ENCODE measurements around the gene OSMR. TPM values are rescaled to one million over a fixed set of nuclear protein-coding genes. Genes with fewer than 3 reads are reported as not detected.
A peak's percentile ranks its signal among the peaks of the same experiment; 100 is the strongest.

The OSMR gene
- total and polyA plus RNA-seq, 2 of the 13 experiments (the other 11 are each of a cell fraction or from before 2014, with no cell fraction given), result 21.3 to 86.5 TPM

DNA sequence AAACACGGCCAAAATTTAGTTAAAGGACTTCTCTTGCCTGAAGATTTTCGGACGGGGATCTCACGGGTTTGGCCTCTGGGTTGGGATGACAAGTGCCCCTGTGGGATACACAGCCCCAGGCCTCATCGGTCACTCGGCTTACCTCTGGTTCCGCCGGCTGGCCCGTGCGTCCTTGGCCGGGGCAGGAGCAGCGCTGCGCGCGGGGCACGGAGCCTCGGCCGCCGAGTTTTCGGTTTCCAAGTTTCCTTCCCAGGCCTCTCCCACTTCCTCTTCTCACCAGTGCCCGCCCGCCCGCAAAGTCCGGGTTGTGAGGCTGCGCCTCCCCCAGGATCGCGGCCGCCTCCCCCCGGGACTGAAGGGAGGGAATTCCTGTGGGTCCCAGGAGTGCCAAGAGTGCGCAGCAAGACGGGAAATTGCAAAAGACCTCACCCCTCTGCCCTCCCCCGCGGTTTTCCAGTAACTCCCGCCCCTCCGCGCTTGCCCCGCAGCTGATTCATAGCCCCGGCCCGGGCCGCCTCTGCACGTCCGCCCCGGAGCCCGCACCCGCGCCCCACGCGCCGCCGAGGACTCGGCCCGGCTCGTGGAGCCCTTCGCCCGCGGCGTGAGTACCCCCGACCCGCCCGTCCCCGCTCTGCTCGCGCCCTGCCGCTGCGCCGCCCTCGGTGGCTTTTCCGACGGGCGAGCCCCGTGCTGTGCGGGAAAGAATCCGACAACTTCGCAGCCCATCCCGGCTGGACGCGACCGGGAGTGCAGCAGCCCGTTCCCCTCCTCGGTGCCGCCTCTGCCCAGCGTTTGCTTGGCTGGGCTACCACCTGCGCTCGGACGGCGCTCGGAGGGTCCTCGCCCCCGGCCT is at the start of gene OSMR (continued):
- TF ChIP-seq, protein P1, sequence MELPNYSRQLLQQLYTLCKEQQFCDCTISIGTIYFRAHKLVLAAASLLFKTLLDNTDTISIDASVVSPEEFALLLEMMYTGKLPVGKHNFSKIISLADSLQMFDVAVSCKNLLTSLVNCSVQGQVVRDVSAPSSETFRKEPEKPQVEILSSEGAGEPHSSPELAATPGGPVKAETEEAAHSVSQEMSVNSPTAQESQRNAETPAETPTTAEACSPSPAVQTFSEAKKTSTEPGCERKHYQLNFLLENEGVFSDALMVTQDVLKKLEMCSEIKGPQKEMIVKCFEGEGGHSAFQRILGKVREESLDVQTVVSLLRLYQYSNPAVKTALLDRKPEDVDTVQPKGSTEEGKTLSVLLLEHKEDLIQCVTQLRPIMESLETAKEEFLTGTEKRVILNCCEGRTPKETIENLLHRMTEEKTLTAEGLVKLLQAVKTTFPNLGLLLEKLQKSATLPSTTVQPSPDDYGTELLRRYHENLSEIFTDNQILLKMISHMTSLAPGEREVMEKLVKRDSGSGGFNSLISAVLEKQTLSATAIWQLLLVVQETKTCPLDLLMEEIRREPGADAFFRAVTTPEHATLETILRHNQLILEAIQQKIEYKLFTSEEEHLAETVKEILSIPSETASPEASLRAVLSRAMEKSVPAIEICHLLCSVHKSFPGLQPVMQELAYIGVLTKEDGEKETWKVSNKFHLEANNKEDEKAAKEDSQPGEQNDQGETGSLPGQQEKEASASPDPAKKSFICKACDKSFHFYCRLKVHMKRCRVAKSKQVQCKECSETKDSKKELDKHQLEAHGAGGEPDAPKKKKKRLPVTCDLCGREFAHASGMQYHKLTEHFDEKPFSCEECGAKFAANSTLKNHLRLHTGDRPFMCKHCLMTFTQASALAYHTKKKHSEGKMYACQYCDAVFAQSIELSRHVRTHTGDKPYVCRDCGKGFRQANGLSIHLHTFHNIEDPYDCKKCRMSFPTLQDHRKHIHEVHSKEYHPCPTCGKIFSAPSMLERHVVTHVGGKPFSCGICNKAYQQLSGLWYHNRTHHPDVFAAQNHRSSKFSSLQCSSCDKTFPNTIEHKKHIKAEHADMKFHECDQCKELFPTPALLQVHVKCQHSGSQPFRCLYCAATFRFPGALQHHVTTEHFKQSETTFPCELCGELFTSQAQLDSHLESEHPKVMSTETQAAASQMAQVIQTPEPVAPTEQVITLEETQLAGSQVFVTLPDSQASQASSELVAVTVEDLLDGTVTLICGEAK (IDR thresholded peaks at IDR 0.05), result no peak
- TF ChIP-seq, protein P1 (CRISPR knock-in tag; IDR thresholded peaks at IDR 0.05), result peak; percentile 62; the same call in 1 of the 2 replicates
- TF ChIP-seq, protein P2, sequence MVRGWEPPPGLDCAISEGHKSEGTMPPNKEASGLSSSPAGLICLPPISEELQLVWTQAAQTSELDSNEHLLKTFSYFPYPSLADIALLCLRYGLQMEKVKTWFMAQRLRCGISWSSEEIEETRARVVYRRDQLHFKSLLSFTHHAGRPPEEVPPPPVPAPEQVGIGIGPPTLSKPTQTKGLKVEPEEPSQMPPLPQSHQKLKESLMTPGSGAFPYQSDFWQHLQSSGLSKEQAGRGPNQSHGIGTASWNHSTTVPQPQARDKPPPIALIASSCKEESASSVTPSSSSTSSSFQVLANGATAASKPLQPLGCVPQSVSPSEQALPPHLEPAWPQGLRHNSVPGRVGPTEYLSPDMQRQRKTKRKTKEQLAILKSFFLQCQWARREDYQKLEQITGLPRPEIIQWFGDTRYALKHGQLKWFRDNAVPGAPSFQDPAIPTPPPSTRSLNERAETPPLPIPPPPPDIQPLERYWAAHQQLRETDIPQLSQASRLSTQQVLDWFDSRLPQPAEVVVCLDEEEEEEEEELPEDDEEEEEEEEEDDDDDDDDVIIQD (CRISPR knock-in tag; IDR thresholded peaks at IDR 0.05; ENCODE audit: low read depth), result peak; percentile 47; the same call in 1 of the 2 replicates
- 0 out of 2 replicates have a peak, but pooled peaks have one; percentile 40 for TF ChIP-seq ZFYVE20 (CRISPR knock-in tag; IDR thresholded peaks at IDR 0.05; ENCODE audit: borderline replicate concordance, low read depth)
- no peak for TF ChIP-seq CHD4 (IDR thresholded peaks at IDR 0.05; ENCODE audit: borderline replicate concordance, low read length)
- TF ChIP-seq, protein P3, sequence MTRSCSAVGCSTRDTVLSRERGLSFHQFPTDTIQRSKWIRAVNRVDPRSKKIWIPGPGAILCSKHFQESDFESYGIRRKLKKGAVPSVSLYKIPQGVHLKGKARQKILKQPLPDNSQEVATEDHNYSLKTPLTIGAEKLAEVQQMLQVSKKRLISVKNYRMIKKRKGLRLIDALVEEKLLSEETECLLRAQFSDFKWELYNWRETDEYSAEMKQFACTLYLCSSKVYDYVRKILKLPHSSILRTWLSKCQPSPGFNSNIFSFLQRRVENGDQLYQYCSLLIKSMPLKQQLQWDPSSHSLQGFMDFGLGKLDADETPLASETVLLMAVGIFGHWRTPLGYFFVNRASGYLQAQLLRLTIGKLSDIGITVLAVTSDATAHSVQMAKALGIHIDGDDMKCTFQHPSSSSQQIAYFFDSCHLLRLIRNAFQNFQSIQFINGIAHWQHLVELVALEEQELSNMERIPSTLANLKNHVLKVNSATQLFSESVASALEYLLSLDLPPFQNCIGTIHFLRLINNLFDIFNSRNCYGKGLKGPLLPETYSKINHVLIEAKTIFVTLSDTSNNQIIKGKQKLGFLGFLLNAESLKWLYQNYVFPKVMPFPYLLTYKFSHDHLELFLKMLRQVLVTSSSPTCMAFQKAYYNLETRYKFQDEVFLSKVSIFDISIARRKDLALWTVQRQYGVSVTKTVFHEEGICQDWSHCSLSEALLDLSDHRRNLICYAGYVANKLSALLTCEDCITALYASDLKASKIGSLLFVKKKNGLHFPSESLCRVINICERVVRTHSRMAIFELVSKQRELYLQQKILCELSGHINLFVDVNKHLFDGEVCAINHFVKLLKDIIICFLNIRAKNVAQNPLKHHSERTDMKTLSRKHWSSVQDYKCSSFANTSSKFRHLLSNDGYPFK (CRISPR knock-in tag; IDR thresholded peaks at IDR 0.05; ENCODE audit: borderline replicate concordance), result no peak; the same call in 1 of the 2 replicates
- TF ChIP-seq, protein P4, sequence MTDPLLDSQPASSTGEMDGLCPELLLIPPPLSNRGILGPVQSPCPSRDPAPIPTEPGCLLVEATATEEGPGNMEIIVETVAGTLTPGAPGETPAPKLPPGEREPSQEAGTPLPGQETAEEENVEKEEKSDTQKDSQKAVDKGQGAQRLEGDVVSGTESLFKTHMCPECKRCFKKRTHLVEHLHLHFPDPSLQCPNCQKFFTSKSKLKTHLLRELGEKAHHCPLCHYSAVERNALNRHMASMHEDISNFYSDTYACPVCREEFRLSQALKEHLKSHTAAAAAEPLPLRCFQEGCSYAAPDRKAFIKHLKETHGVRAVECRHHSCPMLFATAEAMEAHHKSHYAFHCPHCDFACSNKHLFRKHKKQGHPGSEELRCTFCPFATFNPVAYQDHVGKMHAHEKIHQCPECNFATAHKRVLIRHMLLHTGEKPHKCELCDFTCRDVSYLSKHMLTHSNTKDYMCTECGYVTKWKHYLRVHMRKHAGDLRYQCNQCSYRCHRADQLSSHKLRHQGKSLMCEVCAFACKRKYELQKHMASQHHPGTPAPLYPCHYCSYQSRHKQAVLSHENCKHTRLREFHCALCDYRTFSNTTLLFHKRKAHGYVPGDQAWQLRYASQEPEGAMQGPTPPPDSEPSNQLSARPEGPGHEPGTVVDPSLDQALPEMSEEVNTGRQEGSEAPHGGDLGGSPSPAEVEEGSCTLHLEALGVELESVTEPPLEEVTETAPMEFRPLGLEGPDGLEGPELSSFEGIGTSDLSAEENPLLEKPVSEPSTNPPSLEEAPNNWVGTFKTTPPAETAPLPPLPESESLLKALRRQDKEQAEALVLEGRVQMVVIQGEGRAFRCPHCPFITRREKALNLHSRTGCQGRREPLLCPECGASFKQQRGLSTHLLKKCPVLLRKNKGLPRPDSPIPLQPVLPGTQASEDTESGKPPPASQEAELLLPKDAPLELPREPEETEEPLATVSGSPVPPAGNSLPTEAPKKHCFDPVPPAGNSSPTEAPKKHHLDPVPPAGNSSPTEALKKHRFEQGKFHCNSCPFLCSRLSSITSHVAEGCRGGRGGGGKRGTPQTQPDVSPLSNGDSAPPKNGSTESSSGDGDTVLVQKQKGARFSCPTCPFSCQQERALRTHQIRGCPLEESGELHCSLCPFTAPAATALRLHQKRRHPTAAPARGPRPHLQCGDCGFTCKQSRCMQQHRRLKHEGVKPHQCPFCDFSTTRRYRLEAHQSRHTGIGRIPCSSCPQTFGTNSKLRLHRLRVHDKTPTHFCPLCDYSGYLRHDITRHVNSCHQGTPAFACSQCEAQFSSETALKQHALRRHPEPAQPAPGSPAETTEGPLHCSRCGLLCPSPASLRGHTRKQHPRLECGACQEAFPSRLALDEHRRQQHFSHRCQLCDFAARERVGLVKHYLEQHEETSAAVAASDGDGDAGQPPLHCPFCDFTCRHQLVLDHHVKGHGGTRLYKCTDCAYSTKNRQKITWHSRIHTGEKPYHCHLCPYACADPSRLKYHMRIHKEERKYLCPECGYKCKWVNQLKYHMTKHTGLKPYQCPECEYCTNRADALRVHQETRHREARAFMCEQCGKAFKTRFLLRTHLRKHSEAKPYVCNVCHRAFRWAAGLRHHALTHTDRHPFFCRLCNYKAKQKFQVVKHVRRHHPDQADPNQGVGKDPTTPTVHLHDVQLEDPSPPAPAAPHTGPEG (CRISPR knock-in tag; IDR thresholded peaks at IDR 0.05), result peak; percentile 97
